A172 (cell line): ENCODE results near the gene ZCCHC7. TPM values are rescaled to one million over a fixed set of nuclear protein-coding genes. Genes with fewer than 3 reads are reported as not detected.
"Not testable (repeated sequence)": the region's sequence is repeated elsewhere in the genome, so short reads cannot be mapped to it uniquely, and the experiment has no call there.

ENCODE experiments used
- DNase-seq: peaks from one replicate; pipeline ENCODE4 v3.0.0-alpha.2; 2015; ENCODE audit warnings: low spot score
- total RNA-seq: library from RNA; depleted of rRNA; stranded (reverse); fragments of >200 nt; shearing (Covaris generic); gene quantifications from 2 replicates; pipeline ENCODE4 v1.2.3, GENCODE V29; 2014; rRNA removed

Gene ZCCHC7
- total RNA-seq, result 9.4 and 10.3 TPM in 2 replicates

GRCh38 chr9:37119907-37120842 lies at the start of gene ZCCHC7:
Gene ZCCHC7, plus strand, starts transcription at chr9:37120574.
- DNase-seq, result peak; percentile 94

GRCh38 chr9:37074790-37075189 lies 45.6 kb upstream of the ZCCHC7 start:
- not testable (repeated sequence) for DNase-seq

GRCh38 chr9:37079370-37080164 lies 40.8 kb upstream of the ZCCHC7 start:
- DNase-seq, result peak; percentile 92

GRCh38 chr9:37080165-37080628 lies 40.2 kb upstream of the ZCCHC7 start:
- peak; percentile 10 for DNase-seq

- not testable (repeated sequence) for DNase-seq
These were observed 38.9 kb upstream of the ZCCHC7 start for GRCh38 chr9:37081507-37081906.

GRCh38 chr9:37082214-37082765 lies 38.1 kb upstream of the ZCCHC7 start:
- no peak for DNase-seq

GRCh38 chr9:37083654-37084053 lies 36.7 kb upstream of the ZCCHC7 start:
- no peak for DNase-seq

- no peak for DNase-seq
These were observed 35.1 kb upstream of the ZCCHC7 start for GRCh38 chr9:37085233-37085632.

GRCh38 chr9:37092714-37093295 lies 27.6 kb upstream of the ZCCHC7 start:
- not testable (repeated sequence) for DNase-seq

GRCh38 chr9:37094751-37095150 lies 25.6 kb upstream of the ZCCHC7 start:
- no peak for DNase-seq

GRCh38 chr9:37096628-37097027 lies 23.7 kb upstream of the ZCCHC7 start:
- no peak for DNase-seq

- DNase-seq, result no peak
These were observed 23.1 kb upstream of the ZCCHC7 start for GRCh38 chr9:37097294-37097693.

- DNase-seq, result peak; percentile 18
These were observed 20.0 kb upstream of the ZCCHC7 start for GRCh38 chr9:37100327-37100726.

- no peak for DNase-seq
These were observed 19.6 kb upstream of the ZCCHC7 start for GRCh38 chr9:37100741-37101140.

- no peak for DNase-seq
These were observed 17.9 kb upstream of the ZCCHC7 start for GRCh38 chr9:37102486-37102885.

GRCh38 chr9:37104183-37104889 lies 16.0 kb upstream of the ZCCHC7 start:
- peak; percentile 25 for DNase-seq

GRCh38 chr9:37105234-37105633 lies 15.1 kb upstream of the ZCCHC7 start:
- no peak for DNase-seq

- no peak for DNase-seq
These were observed 12.7 kb upstream of the ZCCHC7 start for GRCh38 chr9:37107701-37108100.

GRCh38 chr9:37114442-37114841 lies 5.9 kb upstream of the ZCCHC7 start:
- DNase-seq, result not testable (repeated sequence)

GRCh38 chr9:37117956-37118355 lies 2.4 kb upstream of the ZCCHC7 start:
- DNase-seq, result no peak

- DNase-seq, result no peak
These were observed 1.0 kb upstream of the ZCCHC7 start for GRCh38 chr9:37119360-37119759.
